Endothelial cell of umbilical vein (primary cell): ENCODE data around the gene DIP2C. TPM values are rescaled to one million over a fixed set of nuclear protein-coding genes. Genes with fewer than 3 reads are reported as not detected.

Experiments used
- BruUV-seq: library from RNA; stranded (reverse); fragments of 400-500 nt; replicated peaks from 2 replicates; lab custom pipeline; 2021; lab: Mats Ljungman, UMichigan
- CTCF ChIA-PET: fragments of 300-600, 350-600 bp; sonication (Branson Sonifier 250); formaldehyde crosslinking; loops from one replicate; lab custom pipeline; 2021; ENCODE audit warnings: antibody characterized with exemption, inconsistent platforms; lab: Charles Lee
- POLR2A ChIA-PET: fragments of 300-600, 350-600 bp; sonication (Branson Sonifier 250); formaldehyde crosslinking; loops from one replicate; lab custom pipeline; 2021; ENCODE audit warnings: antibody characterized with exemption, inconsistent platforms; lab: Charles Lee
- DNase-seq: peaks from one replicate; pipeline ENCODE4 v3.0.0-alpha.2; 2011; ENCODE audit warnings: low read depth, low spot score
- FAIRE-seq: peaks from 2 replicates; lab custom pipeline; 2011; peaks lifted over from hg19 to GRCh38; lab: Jason Lieb, UNC
- H2AFZ ChIP-seq: 2 replicates; pipeline ENCODE4 v1.6.0; 2012; ENCODE audit warnings: low read depth, low read length, control low read depth, inconsistent platforms
- H3K27ac ChIP-seq: 2 replicates; pipeline ENCODE4 v1.5.1; 2011; ENCODE audit warnings: low read depth, mild to moderate bottlenecking, control low read depth, low read length, moderate library complexity; ENCODE audit not compliant: insufficient read depth
- H3K27me3 ChIP-seq, 2 experiments: 2 replicates each; pipeline versions ENCODE4 v1.6.0 to v1.6.1; 2011; ENCODE audit warnings: low read length in 2 of 2, mixed read lengths in 1 of 2; ENCODE audit not compliant: control insufficient read depth in 2 of 2, insufficient read depth in 2 of 2
- H3K36me3 ChIP-seq, 2 experiments: 2 replicates in 1 of 2; 3 replicates in 1 of 2; pipeline ENCODE4 v1.5.1; 2011; ENCODE audit warnings: low read length in 2 of 2, mild to moderate bottlenecking in 1 of 2, moderate library complexity in 1 of 2; ENCODE audit not compliant: control insufficient read depth in 2 of 2, insufficient read depth in 2 of 2; ENCODE audit errors: extremely low read depth in 1 of 2
- H3K4me1 ChIP-seq: 3 replicates; pipeline ENCODE4 v1.5.1; 2011; ENCODE audit warnings: mild to moderate bottlenecking, low read length; ENCODE audit not compliant: control insufficient read depth, insufficient read depth; ENCODE audit errors: extremely low read depth
- H3K4me2 ChIP-seq: 2 replicates; pipeline ENCODE4 v1.6.1; 2011; ENCODE audit warnings: low read length, control low read depth, mixed read lengths; ENCODE audit not compliant: insufficient read depth
- H3K4me3 ChIP-seq, 3 experiments: fragments of 200-600 bp in 1 of 3; sonication (generic), shearing (Covaris generic) in 1 of 3; replicated peaks in 1 of 3; 2 replicates each; pipeline ENCODE4 v1.5.1; 2011 to 2016; ENCODE audit warnings: control low read depth in 3 of 3, low read length in 3 of 3, mild to moderate bottlenecking in 2 of 3, inconsistent platforms in 1 of 3, low read depth in 1 of 3, moderate library complexity in 1 of 3; ENCODE audit not compliant: insufficient read depth in 1 of 3
- H3K79me2 ChIP-seq: 2 replicates; pipeline ENCODE4 v1.6.0; 2012; ENCODE audit warnings: low read length, inconsistent platforms; ENCODE audit not compliant: control insufficient read depth, insufficient read depth
- H3K9ac ChIP-seq: replicated peaks from 2 replicates; pipeline ENCODE3; 2011; ENCODE audit warnings: low read length, control low read depth; ENCODE audit not compliant: insufficient read depth; ENCODE audit errors: extremely low read depth
- H3K9me1 ChIP-seq: replicated peaks from 3 replicates; pipeline ENCODE4 v1.6.0; 2011; ENCODE audit warnings: mild to moderate bottlenecking, low read length; ENCODE audit not compliant: control insufficient read depth, insufficient read depth; ENCODE audit errors: extremely low read depth
- H3K9me3 ChIP-seq: replicated peaks from 2 replicates; pipeline ENCODE4 v1.5.1; 2012; ENCODE audit warnings: low read length, inconsistent platforms; ENCODE audit not compliant: control insufficient read depth, insufficient read depth
- H4K20me1 ChIP-seq: replicated peaks from 2 replicates; pipeline ENCODE3; 2011; ENCODE audit warnings: mild to moderate bottlenecking, low read length; ENCODE audit not compliant: control insufficient read depth, insufficient read depth; ENCODE audit errors: extremely low read depth
- CTCF ChIP-seq, 2 donors: IDR thresholded peaks; 1 replicate in 1 of 2; 2 replicates in 1 of 2; pipeline ENCODE4 v1.5.1; 2011; ENCODE audit warnings: low read length in 2 of 2, mild to moderate bottlenecking in 2 of 2, moderate library complexity in 2 of 2, control low read depth in 1 of 2, inconsistent platforms in 1 of 2, low read depth in 1 of 2; ENCODE audit not compliant: insufficient read depth in 1 of 2; ENCODE audit errors: extremely low read depth in 1 of 2
- EZH2 ChIP-seq: IDR thresholded peaks from 2 replicates; pipeline ENCODE4 v1.6.1; 2012; ENCODE audit warnings: borderline replicate concordance, low read depth, mild to moderate bottlenecking, moderate library complexity, low read length, inconsistent platforms; ENCODE audit not compliant: severe bottlenecking
- FOS ChIP-seq: IDR thresholded peaks from 2 replicates; pipeline ENCODE4 v1.6.1; 2011; ENCODE audit warnings: mild to moderate bottlenecking, low read length, moderate library complexity, borderline replicate concordance; ENCODE audit not compliant: insufficient read depth
- GATA2 ChIP-seq: IDR thresholded peaks from 2 replicates; pipeline ENCODE4 v1.7.0; 2011; ENCODE audit warnings: low read depth, mild to moderate bottlenecking, moderate library complexity, mixed read lengths, low read length; ENCODE audit not compliant: insufficient read length, insufficient read depth
- JUN ChIP-seq: IDR thresholded peaks from 2 replicates; pipeline ENCODE4 v1.6.1; 2011; ENCODE audit warnings: borderline replicate concordance, low read depth; ENCODE audit not compliant: insufficient read length, insufficient read depth
- MYC ChIP-seq: IDR thresholded peaks from one replicate; pipeline ENCODE4 v1.6.1; 2011; ENCODE audit warnings: mild to moderate bottlenecking, low read depth, low read length
- POLR2A ChIP-seq: IDR thresholded peaks from 2 replicates; pipeline ENCODE4 v1.6.1; 2012; ENCODE audit warnings: low read depth, mild to moderate bottlenecking, control low read depth, low read length
- POLR2AphosphoS5 ChIP-seq: IDR thresholded peaks from 2 replicates; pipeline ENCODE4 v1.6.1; 2012; ENCODE audit warnings: low read depth, mild to moderate bottlenecking, control low read depth, low read length, moderate library complexity; ENCODE audit not compliant: insufficient read depth
- dilution Hi-C: fragments of 300-500 bp; cut with MboI; formaldehyde crosslinking; loops from one replicate; pipeline ENCODE4 v1.15.0; 2019; ENCODE audit warnings: low sequenced_read_pairs; ENCODE audit not compliant: extremely low pct_ligation_motif_present
- intact Hi-C: fragments of 100-400 bp; cut with micrococcal nuclease; formaldehyde crosslinking; loops from one replicate; pipeline ENCODE4 v1.10.0; 2022
- polyA plus RNA-seq, 4 experiments: library from polyadenylated mRNA; depleted of rRNA in 3 of 4; stranded (reverse) in 3 of 4; unstranded in 1 of 4; fragments of >200 nt; gene quantifications; 2 replicates each; pipeline versions ENCODE4 v1.2.1 to v1.2.3, GENCODE V29; 2011 to 2012; ENCODE audit warnings: missing spikeins in 1 of 4
- total RNA-seq: library from RNA; stranded (reverse); gene quantifications from 2 replicates; pipeline ENCODE4 v1.2.3, GENCODE V29; 2021
- TF ChIP-seq, protein P1 (sequence below): IDR thresholded peaks from 2 replicates; pipeline ENCODE4 v1.6.1; 2011; ENCODE audit not compliant: insufficient read depth, insufficient read length

DIP2C gene
- total and polyA plus RNA-seq, 2 donors (not counting 3 experiments of a cell fraction or from before 2014, with no cell fraction given): 3.6 to 10.7 TPM

- no peaks in the 10 kb centered on the region for H3K36me3 ChIP-seq
- FAIRE-seq (no peak), DNase-seq (no peak)
- ChIA-PET POLR2A (no interaction called here), CTCF (no interaction called here)
- no peaks in the 10 kb centered on the region for H3K27me3 ChIP-seq
- BruUV-seq: no TSS peak
- no peaks in the 10 kb centered on the region for H3K4me1 ChIP-seq
- no peak overlapping the region for H3K27ac ChIP-seq
- intact Hi-C loops: no loop called here
- H4K20me1 ChIP-seq: no peaks in the 10 kb centered on the region
- no peak overlapping the region for H2AFZ ChIP-seq
- H3K79me2 ChIP-seq: no peaks in the 10 kb centered on the region
- no peak overlapping the region for H3K4me2 ChIP-seq
- dilution Hi-C loops: no loop called here
- H3K9ac ChIP-seq: no peak overlapping the region
- H3K9me1 ChIP-seq: no peaks in the 10 kb centered on the region
- TF ChIP-seq EZH2 (no peak), MYC (no peak), GATA2 (no peak), POLR2A (no peak), POLR2AphosphoS5 (no peak), CTCF (IDR thresholded peaks at IDR 0.05; ENCODE audit: extremely low read depth in 1 of 2, insufficient read depth in 1 of 2, low read depth in 1 of 2, low read length in 2 of 2) (no peak), JUN (no peak), FOS (no peak)
- TF ChIP-seq, protein P1, sequence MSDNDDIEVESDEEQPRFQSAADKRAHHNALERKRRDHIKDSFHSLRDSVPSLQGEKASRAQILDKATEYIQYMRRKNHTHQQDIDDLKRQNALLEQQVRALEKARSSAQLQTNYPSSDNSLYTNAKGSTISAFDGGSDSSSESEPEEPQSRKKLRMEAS: no peak
- H3K9me3 ChIP-seq: no peaks in the 10 kb centered on the region
- no peak overlapping the region for H3K4me3 ChIP-seq
Measured at GRCh38 chr10:290026-290725, 399.3 kb downstream of the DIP2C start.
